T-cell (primary cell): ENCODE data around the gene NPIPA3. TPM values are rescaled to one million over a fixed set of nuclear protein-coding genes. Genes with fewer than 3 reads are reported as not detected.
"Not testable (repeated sequence)": the region's sequence is repeated elsewhere in the genome, so short reads cannot be mapped to it uniquely, and the experiment has no call there.

ENCODE experiments used
- ATAC-seq, 4 experiments: fragments of 200-7000 bp in 3 of 4; fragments of 150-1000 bp in 1 of 4; cut with Tn5 transposase; replicated peaks in 1 of 4; 1 replicate in 3 of 4; 2 replicates in 1 of 4; pipeline ENCODE4 v1.10.0; 2021; ENCODE audit warnings: moderate library complexity in 3 of 4, mild to moderate bottlenecking in 2 of 4, moderate number of reproducible peaks in 1 of 4
- CTCF ChIA-PET, 2 donors: fragments of 300-600 bp; sonication (Branson Sonifier 250); formaldehyde crosslinking; loops; one replicate each; lab custom pipeline; 2022; ENCODE audit warnings: antibody characterized with exemption in 2 of 2; lab: Charles Lee
- POLR2A ChIA-PET, 2 donors: fragments of 300-600 bp; sonication (Branson Sonifier 250); formaldehyde crosslinking; loops; one replicate each; lab custom pipeline; 2022; ENCODE audit warnings: antibody characterized with exemption in 2 of 2; lab: Charles Lee
- DNase-seq, 35 experiments: peaks; one replicate each; pipeline versions ENCODE4 v3.0.0 to v3.0.0-alpha.2; 2013 to 2023
- H3K27ac ChIP-seq: one replicate; pipeline ENCODE4 v1.5.1; 2013; ENCODE audit warnings: low read length
- H3K27me3 ChIP-seq, 2 experiments: replicated peaks in 1 of 2; 1 replicate in 1 of 2; 2 replicates in 1 of 2; pipeline versions ENCODE4 v1.6.1 to v1.7.0; 2013; ENCODE audit warnings: low read length in 1 of 2, mixed read lengths in 1 of 2; ENCODE audit not compliant: control insufficient read depth in 2 of 2, insufficient read depth in 2 of 2; ENCODE audit errors: extremely low read depth in 1 of 2
- H3K36me3 ChIP-seq, 2 donors: 1 replicate in 1 of 2; 2 replicates in 1 of 2; pipeline versions ENCODE4 v1.6.1 to v1.7.0; 2013; ENCODE audit warnings: low read length in 1 of 2; ENCODE audit not compliant: control insufficient read depth in 2 of 2, insufficient read depth in 1 of 2; ENCODE audit errors: extremely low read depth in 1 of 2
- H3K4me1 ChIP-seq, 2 experiments: 1 replicate in 1 of 2; 2 replicates in 1 of 2; pipeline versions ENCODE4 v1.6.1 to v1.7.0; 2013; ENCODE audit warnings: low read length in 2 of 2, mixed read lengths in 1 of 2; ENCODE audit not compliant: insufficient read depth in 2 of 2, control insufficient read depth in 1 of 2; ENCODE audit errors: extremely low read depth in 1 of 2
- H3K4me3 ChIP-seq, 2 donors: 1 replicate in 1 of 2; 2 replicates in 1 of 2; pipeline versions ENCODE4 v1.5.1 to v1.7.0; 2013; ENCODE audit warnings: mild to moderate bottlenecking in 2 of 2, low read length in 1 of 2, moderate library complexity in 1 of 2; ENCODE audit not compliant: control insufficient read depth in 1 of 2; ENCODE audit errors: extremely low read depth in 1 of 2
- H3K9me3 ChIP-seq: 2 replicates; pipeline ENCODE4 v1.7.0; 2013
- H3K27ac Mint-ChIP-seq, 2 donors: one replicate each; pipeline ENCODE4 v1.8.0; 2020 to 2021; ENCODE audit warnings: mild to moderate bottlenecking in 2 of 2, mixed read lengths in 2 of 2
- H3K27me3 Mint-ChIP-seq, 2 donors: one replicate each; pipeline ENCODE4 v1.8.0; 2021 to 2022; ENCODE audit warnings: mixed read lengths in 2 of 2
- H3K36me3 Mint-ChIP-seq: one replicate; pipeline ENCODE4 v1.8.0; 2021; ENCODE audit warnings: mixed read lengths
- H3K4me1 Mint-ChIP-seq, 3 donors: one replicate each; pipeline ENCODE4 v1.8.0; 2020 to 2022; ENCODE audit warnings: mixed read lengths in 3 of 3, mild to moderate bottlenecking in 1 of 3
- H3K4me3 Mint-ChIP-seq, 3 donors: one replicate each; pipeline ENCODE4 v1.8.0; 2020 to 2022; ENCODE audit warnings: mild to moderate bottlenecking in 3 of 3, mixed read lengths in 3 of 3, moderate library complexity in 3 of 3
- H3K9me3 Mint-ChIP-seq, 3 donors: one replicate each; pipeline ENCODE4 v1.8.0; 2020 to 2022; ENCODE audit warnings: mixed read lengths in 3 of 3
- WGBS: methylation state at CpG from one replicate; pipeline ENCODE4 v1.1.5; 2013; ENCODE audit warnings: missing lambda C conversion rate; ENCODE audit not compliant: insufficient coverage; 5-methylcytosine and 5-hydroxymethylcytosine counted together
- total RNA-seq, 35 experiments: library from RNA in 6 of 35; stranded (reverse) in 6 of 35; fragments of 120-200 nt in 1 of 35; gene quantifications; one replicate each; pipeline versions ENCODE4 v1.2.1 to v1.2.4 and lab custom pipeline; 2013 to 2026

The NPIPA3 gene
- total RNA-seq, 5 donors from 2014 or later (not counting 1 experiment from before 2014, with no cell fraction given): 1.2 to 10.0 (median 2.8) TPM

GRCh38 chr16:14672403-14672971 is 30.7 kb upstream of the NPIPA3 start:
- 73% methylated on average over 4 of the region's 7 CpGs for WGBS

DNA sequence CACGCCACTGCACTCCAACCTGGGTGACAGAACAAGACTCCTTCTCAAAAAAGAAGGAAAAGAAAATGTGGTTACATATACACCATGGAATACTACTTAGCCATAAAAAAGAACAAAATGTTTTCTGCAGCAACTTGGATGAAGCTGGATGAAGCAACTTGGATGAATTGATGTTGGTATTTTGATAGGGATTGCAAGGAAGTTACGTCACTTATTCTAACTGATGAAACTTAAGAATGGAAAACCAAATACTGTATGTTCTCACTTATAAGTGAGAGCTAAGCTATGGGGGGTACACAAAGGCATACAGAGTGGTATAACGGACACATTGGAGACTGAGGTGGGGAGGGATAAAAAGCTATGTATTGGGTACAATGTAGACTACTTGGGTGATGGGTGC is 26.6 kb upstream of the NPIPA3 start:
- POLR2A ChIA-PET: no interaction called here
- Mint-ChIP-seq H3K4me1 (peaks cover 5 to 14% (median 13%) of the 10 kb centered on the region in 3 donors), H3K27me3 (peaks cover 4 to 16% of the 10 kb centered on the region in 2 donors), H3K4me3 (no peak overlapping the region), H3K36me3 (no peaks in the 10 kb centered on the region), H3K9me3 (peaks cover 0 to 4% (median 0%) of the 10 kb centered on the region in 3 donors), H3K27ac (no peak overlapping the region)
- H3K9me3 ChIP-seq: no peaks in the 10 kb centered on the region
- ATAC-seq (no peak), DNase-seq (no peak)
- peaks cover 0 to 4% of the 10 kb centered on the region in 2 experiments for H3K4me1 ChIP-seq
- no CpG with 5 or more reads among the region's 3 CpGs for WGBS
- no peaks in the 10 kb centered on the region for H3K36me3 ChIP-seq
- CTCF ChIA-PET: interaction anchor here in 1 of 2 donors (0.6 kb wide), 1 partner anchor 8 kb away, joined by 4 read pairs; no protein-coding TSS in a partner anchor
- peaks cover 0 to 15% of the 10 kb centered on the region in 2 experiments for H3K27me3 ChIP-seq
- no peak overlapping the region for H3K4me3 ChIP-seq
- no peak overlapping the region for H3K27ac ChIP-seq

More at GRCh38 chr16:14672403-14672971, 30.7 kb upstream of the NPIPA3 start:
- Mint-ChIP-seq H3K9me3 (peaks cover 0 to 4% (median 0%) of the 10 kb centered on the region in 3 donors), H3K4me1 (peaks cover 5 to 14% (median 13%) of the 10 kb centered on the region in 3 donors), H3K4me3 (no peak overlapping the region), H3K27me3 (no peaks in the 10 kb centered on the region), H3K36me3 (peaks cover 12% of the 10 kb centered on the region), H3K27ac (peak overlapping the region in 1 of 2 donors; percentile 37)
- Histone ChIP-seq H3K9me3 (no peaks in the 10 kb centered on the region), H3K4me3 (no peak overlapping the region), H3K27ac (no peak overlapping the region), H3K36me3 (peaks cover 5 to 12% of the 10 kb centered on the region in 2 donors), H3K27me3 (no peaks in the 10 kb centered on the region), H3K4me1 (peaks cover 0 to 4% of the 10 kb centered on the region in 2 experiments)
- ATAC-seq (peak in 1 of 4 experiments; percentile 17), DNase-seq (no peak)
- POLR2A ChIA-PET: no interaction called here
- CTCF ChIA-PET: no interaction called here

DNA sequence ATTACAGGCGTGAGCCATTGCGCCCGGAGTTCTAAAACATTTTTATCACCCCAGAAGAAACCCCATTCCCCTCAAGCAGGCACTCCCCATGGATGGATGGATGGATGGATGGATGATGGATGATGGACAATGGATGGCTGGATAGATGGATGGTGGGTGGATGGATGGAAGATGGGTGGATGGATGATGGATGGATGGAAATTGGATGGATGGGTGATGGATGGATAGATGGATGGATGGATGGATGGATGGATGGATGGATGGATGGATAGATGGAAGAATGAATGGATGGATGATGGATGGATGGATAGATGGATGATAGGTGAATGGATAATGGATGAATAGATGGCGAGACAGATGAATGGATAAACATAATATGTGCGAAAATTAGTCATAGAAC is 25.6 kb upstream of the NPIPA3 start:
- 100% methylated on average over 2 of the region's 5 CpGs for WGBS
- Histone ChIP-seq H3K4me3 (no peak overlapping the region), H3K36me3 (no peaks in the 10 kb centered on the region), H3K27me3 (peaks cover 0 to 15% of the 10 kb centered on the region in 2 experiments), H3K27ac (no peak overlapping the region), H3K9me3 (no peaks in the 10 kb centered on the region), H3K4me1 (peaks cover 0 to 4% of the 10 kb centered on the region in 2 experiments)
- H3K4me1 Mint-ChIP-seq: peaks cover 1 to 9% (median 7%) of the 10 kb centered on the region in 3 donors
- peaks cover 0 to under 1% (median 0%) of the 10 kb centered on the region in 3 donors for H3K9me3 Mint-ChIP-seq
- no peak for DNase-seq
- no peak overlapping the region for H3K4me3 Mint-ChIP-seq
- ChIA-PET POLR2A (no interaction called here), CTCF (no interaction called here)
- H3K27ac Mint-ChIP-seq: no peak overlapping the region
- peaks cover 4 to 16% of the 10 kb centered on the region in 2 donors for H3K27me3 Mint-ChIP-seq
- ATAC-seq: no peak
- no peaks in the 10 kb centered on the region for H3K36me3 Mint-ChIP-seq

GRCh38 chr16:14678748-14679497 is 24.3 kb upstream of the NPIPA3 start:
- Mint-ChIP-seq H3K4me1 (peaks cover 0 to 3% (median 2%) of the 10 kb centered on the region in 3 donors), H3K4me3 (no peak overlapping the region), H3K27ac (no peak overlapping the region), H3K36me3 (no peaks in the 10 kb centered on the region), H3K9me3 (no peaks in the 10 kb centered on the region), H3K27me3 (peaks cover 4 to 16% of the 10 kb centered on the region in 2 donors)
- no peak for ATAC-seq
- WGBS: 81% methylated on average over 7 of the region's 11 CpGs
- Histone ChIP-seq H3K9me3 (no peaks in the 10 kb centered on the region), H3K27me3 (peaks cover 0 to 15% of the 10 kb centered on the region in 2 experiments), H3K4me1 (no peaks in the 10 kb centered on the region), H3K4me3 (no peak overlapping the region), H3K36me3 (no peaks in the 10 kb centered on the region), H3K27ac (no peak overlapping the region)
- ChIA-PET POLR2A (no interaction called here), CTCF (no interaction called here)
- DNase-seq: no peak

GRCh38 chr16:14680396-14680795 is 22.8 kb upstream of the NPIPA3 start:
- H3K36me3 Mint-ChIP-seq: not testable (repeated sequence)
- WGBS: 79% methylated on average over 5 of the region's 7 CpGs

GRCh38 chr16:14681115-14681514 is 22.1 kb upstream of the NPIPA3 start:
- H3K36me3 ChIP-seq: no peaks in the 10 kb centered on the region
- DNase-seq: no peak
- no peak overlapping the region for H3K27ac ChIP-seq
- H3K4me1 ChIP-seq: no peaks in the 10 kb centered on the region
- Mint-ChIP-seq H3K4me3 (no peak overlapping the region), H3K27me3 (peaks cover 4 to 16% of the 10 kb centered on the region in 2 donors), H3K36me3 (no peaks in the 10 kb centered on the region), H3K27ac (no peak overlapping the region), H3K9me3 (no peaks in the 10 kb centered on the region), H3K4me1 (no peaks in the 10 kb centered on the region)
- WGBS: 100% methylated on average over 1 of the region's 4 CpGs
- ChIA-PET POLR2A (no interaction called here), CTCF (no interaction called here)
- H3K9me3 ChIP-seq: no peaks in the 10 kb centered on the region
- H3K27me3 ChIP-seq: peaks cover 0 to 15% of the 10 kb centered on the region in 2 experiments
- ATAC-seq: no peak
- no peak overlapping the region for H3K4me3 ChIP-seq

More at GRCh38 chr16:14680396-14680795, 22.8 kb upstream of the NPIPA3 start:
- H3K9me3 ChIP-seq, H3K4me1 Mint-ChIP-seq, CTCF ChIA-PET, H3K4me1 ChIP-seq, H3K36me3 ChIP-seq, H3K9me3 Mint-ChIP-seq, H3K27ac Mint-ChIP-seq, POLR2A ChIA-PET, DNase-seq, H3K27ac ChIP-seq, H3K4me3 ChIP-seq, ATAC-seq, H3K4me3 Mint-ChIP-seq: not testable (repeated sequence)
- peaks cover 4 to 16% of the 10 kb centered on the region in 2 donors for H3K27me3 Mint-ChIP-seq
- peaks cover 0 to 15% of the 10 kb centered on the region in 2 experiments for H3K27me3 ChIP-seq
